Progenitor cell of endocrine pancreas (in vitro differentiated cells): ENCODE results near the gene USP32. TPM values are rescaled to one million over a fixed set of nuclear protein-coding genes. Genes with fewer than 3 reads are reported as not detected.

Experiments used
- DNase-seq: peaks from one replicate; pipeline ENCODE4 v3.0.0; 2021; ENCODE audit warnings: low spot score; ENCODE audit not compliant: unreplicated experiment
- H3K27ac Mint-ChIP-seq: 2 replicates; pipeline ENCODE4 v1.8.0; 2021; ENCODE audit warnings: mild to moderate bottlenecking, moderate library complexity, mixed read lengths
- H3K27me3 Mint-ChIP-seq: 2 replicates; pipeline ENCODE4 v1.8.0; 2021; ENCODE audit warnings: mixed read lengths
- H3K36me3 Mint-ChIP-seq: 2 replicates; pipeline ENCODE4 v1.8.0; 2022; ENCODE audit warnings: mixed read lengths; ENCODE audit not compliant: insufficient read depth
- H3K4me1 Mint-ChIP-seq: 2 replicates; pipeline ENCODE4 v1.8.0; 2021; ENCODE audit warnings: low read depth, mixed read lengths
- H3K4me3 Mint-ChIP-seq: 2 replicates; pipeline ENCODE4 v1.8.0; 2021; ENCODE audit warnings: low read depth, mild to moderate bottlenecking, moderate library complexity, mixed read lengths
- H3K9me3 Mint-ChIP-seq: 2 replicates; pipeline ENCODE4 v1.8.0; 2021; ENCODE audit warnings: low read depth, mixed read lengths
- total RNA-seq: library from RNA; stranded (reverse); gene quantifications from 2 replicates; pipeline ENCODE4 v1.2.1, GENCODE V29; 2021
- TF ChIP-seq, protein P1 (sequence below): fragments of 200-600 bp; sonication (generic); IDR thresholded peaks from one replicate; pipeline ENCODE4 v1.5.0; 2021; ENCODE audit warnings: antibody characterized with exemption, mild to moderate bottlenecking; ENCODE audit not compliant: unreplicated experiment

USP32 gene
- total RNA-seq, 1 donor from 2014 or later, result 42.7 TPM

DNA sequence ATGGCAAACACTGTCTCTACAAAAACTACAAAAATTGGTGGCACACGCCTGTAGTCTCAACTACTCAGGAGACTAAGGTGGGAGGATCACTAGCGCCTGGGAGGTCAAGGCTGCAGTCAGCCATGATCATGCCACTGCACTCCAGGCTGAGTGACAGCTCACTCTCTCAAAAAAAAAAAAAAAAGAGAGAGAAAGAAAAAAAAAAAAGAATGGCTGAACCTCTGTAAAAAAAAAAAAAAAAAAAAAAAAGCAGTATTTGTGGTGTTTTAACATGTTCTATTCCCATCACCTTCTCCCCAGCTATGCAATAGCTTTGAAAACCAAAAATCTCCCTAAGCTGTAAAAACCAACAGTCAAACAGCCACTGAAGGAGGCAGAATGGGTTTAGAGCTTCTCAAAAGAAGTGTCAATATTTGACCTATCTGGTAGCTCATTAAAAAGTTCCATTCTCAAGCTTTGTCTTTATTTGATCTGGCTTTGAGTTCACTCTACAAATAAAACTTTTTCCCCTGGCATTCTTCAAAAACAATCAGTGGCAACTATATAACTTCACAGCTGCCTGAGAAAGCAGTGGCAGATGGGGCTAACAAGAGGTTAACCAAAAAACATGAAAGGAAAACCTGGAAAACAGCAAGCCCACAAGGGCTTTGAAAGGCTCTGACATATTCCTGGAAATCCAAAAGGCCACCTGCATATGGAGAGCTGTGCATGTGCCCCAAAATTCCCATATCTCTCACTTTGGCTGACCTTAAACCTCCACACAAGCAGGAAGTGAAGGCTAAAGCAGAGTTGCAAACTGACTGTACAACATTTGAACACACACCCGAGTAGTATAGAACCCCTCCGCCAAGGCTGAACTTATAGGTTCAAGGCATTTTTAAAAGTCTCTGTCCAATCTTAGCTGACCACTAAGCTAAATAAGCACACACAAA is 36.0 kb downstream of the USP32 start:
- Mint-ChIP-seq H3K36me3 (peaks cover 2% of the 10 kb centered on the region), H3K4me3 (no peak overlapping the region), H3K4me1 (peaks cover 14% of the 10 kb centered on the region), H3K9me3 (peaks cover 4% of the 10 kb centered on the region), H3K27ac (peak overlapping the region; percentile 10), H3K27me3 (no peaks in the 10 kb centered on the region)
- TF ChIP-seq, protein P1, sequence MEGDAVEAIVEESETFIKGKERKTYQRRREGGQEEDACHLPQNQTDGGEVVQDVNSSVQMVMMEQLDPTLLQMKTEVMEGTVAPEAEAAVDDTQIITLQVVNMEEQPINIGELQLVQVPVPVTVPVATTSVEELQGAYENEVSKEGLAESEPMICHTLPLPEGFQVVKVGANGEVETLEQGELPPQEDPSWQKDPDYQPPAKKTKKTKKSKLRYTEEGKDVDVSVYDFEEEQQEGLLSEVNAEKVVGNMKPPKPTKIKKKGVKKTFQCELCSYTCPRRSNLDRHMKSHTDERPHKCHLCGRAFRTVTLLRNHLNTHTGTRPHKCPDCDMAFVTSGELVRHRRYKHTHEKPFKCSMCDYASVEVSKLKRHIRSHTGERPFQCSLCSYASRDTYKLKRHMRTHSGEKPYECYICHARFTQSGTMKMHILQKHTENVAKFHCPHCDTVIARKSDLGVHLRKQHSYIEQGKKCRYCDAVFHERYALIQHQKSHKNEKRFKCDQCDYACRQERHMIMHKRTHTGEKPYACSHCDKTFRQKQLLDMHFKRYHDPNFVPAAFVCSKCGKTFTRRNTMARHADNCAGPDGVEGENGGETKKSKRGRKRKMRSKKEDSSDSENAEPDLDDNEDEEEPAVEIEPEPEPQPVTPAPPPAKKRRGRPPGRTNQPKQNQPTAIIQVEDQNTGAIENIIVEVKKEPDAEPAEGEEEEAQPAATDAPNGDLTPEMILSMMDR, result no peak
- DNase-seq, result no peak

DNA sequence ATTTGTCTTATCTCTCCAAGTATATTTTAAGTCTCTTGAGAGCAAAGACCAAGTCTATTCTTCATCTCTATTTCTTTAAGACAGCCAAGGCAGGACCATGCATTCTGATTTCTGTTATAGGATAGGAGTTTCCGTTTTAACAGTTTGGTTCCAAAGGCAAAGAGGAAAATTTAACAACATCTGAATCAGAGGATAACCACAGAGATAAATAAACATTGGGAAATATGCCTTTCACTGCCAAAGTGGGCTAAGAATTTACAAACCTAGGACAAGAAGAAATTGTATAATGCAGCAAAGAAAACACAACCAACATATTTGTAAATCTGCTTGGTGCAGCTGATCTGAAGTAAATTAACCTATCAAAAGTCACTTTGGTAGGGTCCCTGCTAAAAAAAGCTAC is 37.7 kb downstream of the USP32 start:
- Mint-ChIP-seq H3K4me3 (no peak overlapping the region), H3K36me3 (peaks cover 2% of the 10 kb centered on the region), H3K27me3 (no peaks in the 10 kb centered on the region), H3K9me3 (peaks cover 4% of the 10 kb centered on the region), H3K4me1 (peaks cover 14% of the 10 kb centered on the region), H3K27ac (no peak overlapping the region)
- TF ChIP-seq, protein P1, result no peak
- DNase-seq, result no peak

DNA sequence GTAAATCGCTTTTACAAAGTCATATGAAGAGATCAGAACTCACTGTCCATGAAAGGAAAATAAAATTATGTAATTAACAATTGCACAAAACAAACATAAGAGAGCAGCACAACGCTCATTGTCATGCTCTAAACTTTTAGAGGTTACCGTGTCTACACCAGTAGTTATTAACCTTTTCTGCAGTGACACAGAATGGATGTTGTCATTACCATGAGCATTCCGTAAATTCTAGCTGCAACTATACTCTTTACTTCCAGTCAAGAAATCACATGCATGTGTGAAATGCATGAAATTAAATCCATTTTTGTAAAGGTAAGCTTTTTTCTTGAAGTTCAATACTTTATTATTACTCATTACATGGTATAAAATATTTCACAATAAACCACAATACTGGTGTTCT is 38.2 kb downstream of the USP32 start:
- TF ChIP-seq, protein P1, result no peak
- Mint-ChIP-seq H3K9me3 (peaks cover 4% of the 10 kb centered on the region), H3K27me3 (no peaks in the 10 kb centered on the region), H3K36me3 (peaks cover 2% of the 10 kb centered on the region), H3K4me3 (no peak overlapping the region), H3K27ac (no peak overlapping the region), H3K4me1 (peaks cover 14% of the 10 kb centered on the region)
- DNase-seq, result no peak

DNA sequence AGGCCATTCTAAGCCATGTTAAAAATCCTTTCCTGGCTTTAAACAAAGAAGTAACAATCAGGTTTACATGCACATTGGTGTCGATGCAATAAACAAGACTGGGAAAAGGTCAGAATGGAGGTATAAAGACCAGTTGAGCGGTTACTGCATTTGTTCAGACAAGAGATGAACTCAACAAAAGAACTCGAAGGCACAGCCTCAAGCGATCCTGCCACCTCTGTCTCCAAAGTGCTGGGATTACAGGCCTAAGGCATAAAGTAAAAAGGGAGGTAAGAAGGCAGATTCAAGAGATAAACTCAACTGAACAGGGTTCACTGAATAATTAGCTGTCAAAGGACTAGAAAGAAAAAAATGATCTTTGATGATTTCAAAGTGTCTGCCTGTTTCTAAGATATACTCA is 39.4 kb downstream of the USP32 start:
- Mint-ChIP-seq H3K9me3 (peaks cover 4% of the 10 kb centered on the region), H3K36me3 (peaks cover 2% of the 10 kb centered on the region), H3K4me1 (peaks cover 14% of the 10 kb centered on the region), H3K4me3 (no peak overlapping the region), H3K27me3 (no peaks in the 10 kb centered on the region), H3K27ac (no peak overlapping the region)
- TF ChIP-seq, protein P1, result no peak
- DNase-seq, result no peak

DNA sequence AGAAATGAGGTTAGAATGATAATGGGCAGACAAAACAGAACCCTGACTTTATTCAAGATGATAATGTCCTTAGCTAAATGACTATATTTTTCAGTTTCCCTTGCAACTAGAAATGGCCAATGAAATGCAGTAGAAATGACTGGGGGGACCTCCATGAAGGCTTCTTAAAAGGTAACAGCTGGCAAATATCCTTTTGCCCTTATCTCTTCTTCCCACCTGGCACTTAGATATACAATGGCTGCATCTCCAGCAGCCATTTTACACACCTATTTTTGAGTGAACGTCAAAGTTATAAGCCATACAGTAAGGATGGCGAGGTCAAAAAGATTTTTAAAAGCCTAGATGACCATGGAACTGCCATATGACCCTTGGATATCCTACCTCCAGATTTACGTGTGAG is 39.9 kb downstream of the USP32 start:
- Mint-ChIP-seq H3K4me3 (no peak overlapping the region), H3K9me3 (peaks cover 4% of the 10 kb centered on the region), H3K27me3 (no peaks in the 10 kb centered on the region), H3K27ac (no peak overlapping the region), H3K36me3 (peaks cover 2% of the 10 kb centered on the region), H3K4me1 (peaks cover 14% of the 10 kb centered on the region)
- TF ChIP-seq, protein P1, result no peak
- no peak for DNase-seq
